Hepatocyte (in vitro differentiated cells): ENCODE results near the gene ANO6. TPM values are rescaled to one million over a fixed set of nuclear protein-coding genes. Genes with fewer than 3 reads are reported as not detected.

Experiments
- DNase-seq: peaks from one replicate; pipeline ENCODE4 v3.0.0-alpha.2; 2016; ENCODE audit warnings: low spot score
- H2AFZ ChIP-seq: fragments of 200-600 bp; sonication (generic); 2 replicates; pipeline ENCODE4 v1.6.0; 2016; ENCODE audit warnings: antibody characterized with exemption, mild to moderate bottlenecking
- H3K27ac ChIP-seq: fragments of 200-600 bp; sonication (generic); 2 replicates; pipeline ENCODE4 v1.5.1; 2016; ENCODE audit warnings: mild to moderate bottlenecking
- H3K27me3 ChIP-seq: fragments of 200-600 bp; sonication (generic); 2 replicates; pipeline ENCODE4 v1.6.1; 2016
- H3K36me3 ChIP-seq: fragments of 200-600 bp; sonication (generic); replicated peaks from 2 replicates; pipeline ENCODE4 v1.5.1; 2016; ENCODE audit warnings: low read depth; ENCODE audit not compliant: insufficient read depth
- H3K4me1 ChIP-seq: fragments of 200-600 bp; sonication (generic); 2 replicates; pipeline ENCODE4 v1.5.1; 2016; ENCODE audit warnings: mild to moderate bottlenecking, moderate library complexity; ENCODE audit not compliant: insufficient read depth
- H3K4me2 ChIP-seq: fragments of 200-600 bp; sonication (generic); 2 replicates; pipeline ENCODE4 v1.6.0; 2016
- H3K4me3 ChIP-seq: fragments of 200-600 bp; sonication (generic); 2 replicates; pipeline ENCODE4 v1.5.1; 2016; ENCODE audit warnings: mild to moderate bottlenecking
- H3K79me2 ChIP-seq: fragments of 200-600 bp; sonication (generic); 2 replicates; pipeline ENCODE4 v1.6.0; 2017; ENCODE audit warnings: mild to moderate bottlenecking
- H3K9me2 ChIP-seq: fragments of 200-600 bp; sonication (generic); replicated peaks from 2 replicates; pipeline ENCODE4 v1.6.0; 2017; ENCODE audit warnings: mild to moderate bottlenecking; ENCODE audit not compliant: insufficient read depth
- H3K9me3 ChIP-seq: fragments of 200-600 bp; sonication (generic); 2 replicates; pipeline ENCODE4 v1.5.1; 2016; ENCODE audit warnings: low read depth, mild to moderate bottlenecking
- H4K20me1 ChIP-seq: fragments of 200-600 bp; sonication (generic); 2 replicates; pipeline ENCODE4 v1.6.0; 2016; ENCODE audit warnings: mild to moderate bottlenecking; ENCODE audit not compliant: insufficient read depth, poor library complexity, severe bottlenecking
- EZH2 ChIP-seq: fragments of 200-600 bp; sonication (generic); IDR thresholded peaks from 2 replicates; pipeline ENCODE4 v1.6.1; 2016; ENCODE audit warnings: antibody characterized with exemption, mild to moderate bottlenecking, borderline replicate concordance
- EZH2phosphoT487 ChIP-seq: fragments of 200-600 bp; sonication (generic); IDR thresholded peaks from one replicate; pipeline ENCODE4 v1.6.1; 2018; ENCODE audit warnings: antibody characterized with exemption, mild to moderate bottlenecking, low read depth, moderate library complexity; ENCODE audit not compliant: unreplicated experiment, severe bottlenecking
- WGBS: methylation state at CpG from one replicate; pipeline ENCODE4 v1.1.6; 2016; ENCODE audit warnings: low lambda C conversion rate; ENCODE audit errors: missing lambda C conversion rate; 5-methylcytosine and 5-hydroxymethylcytosine counted together
- polyA plus RNA-seq: library from polyadenylated mRNA; unstranded; fragments of >200 nt; fragmentation: Nextera tagmentation; extraction: Ambion mirVana; gene quantifications from 2 replicates; pipeline ENCODE4 v1.2.1, GENCODE V29; 2016
- total RNA-seq: library from RNA; depleted of rRNA; stranded (reverse); fragments of >200 nt; gene quantifications from 2 replicates; pipeline ENCODE4 v1.2.3, GENCODE V29; 2014
- TF ChIP-seq, protein P1 (sequence below): fragments of 200-600 bp; sonication (generic); IDR thresholded peaks from 2 replicates; pipeline ENCODE4 v1.5.1; 2016; ENCODE audit warnings: antibody characterized with exemption, mild to moderate bottlenecking; ENCODE audit not compliant: poor library complexity

The ANO6 gene
- total and polyA plus RNA-seq, 2 experiments from 2014 or later = 50.4 to 82.2 TPM

DNA sequence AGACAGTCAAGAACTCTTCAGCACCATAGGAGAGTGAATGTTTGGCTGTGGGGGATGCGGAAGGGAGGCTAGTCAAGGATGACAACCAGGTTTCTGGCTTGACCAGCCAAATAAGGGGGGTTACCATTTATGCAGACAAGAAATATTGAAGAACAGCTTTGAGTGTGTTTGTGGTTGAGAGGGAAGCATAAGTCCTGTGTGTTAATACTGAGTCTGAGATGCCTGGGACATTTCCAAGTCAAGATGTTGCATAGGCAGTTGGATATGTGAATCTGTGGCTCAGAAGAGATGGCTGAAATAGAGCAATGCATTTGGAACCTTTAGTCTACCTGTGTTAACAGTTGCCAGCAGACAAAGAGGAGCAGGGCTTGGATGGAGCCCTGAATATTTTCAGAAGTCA, 66.1 kb downstream of the ANO6 start:
- H3K27ac ChIP-seq = peak overlapping the region; percentile 82
- H3K4me3 ChIP-seq = no peak overlapping the region
- H3K36me3 ChIP-seq = no peaks in the 10 kb centered on the region
- no peaks in the 10 kb centered on the region for H3K9me3 ChIP-seq
- H3K4me2 ChIP-seq = no peak overlapping the region
- peaks cover 43% of the 10 kb centered on the region for H3K4me1 ChIP-seq
- peaks cover 80% of the 10 kb centered on the region for H3K79me2 ChIP-seq
- H3K27me3 ChIP-seq = no peaks in the 10 kb centered on the region
- TF ChIP-seq EZH2phosphoT487 (no peak), EZH2 (no peak)
- TF ChIP-seq, protein P1, sequence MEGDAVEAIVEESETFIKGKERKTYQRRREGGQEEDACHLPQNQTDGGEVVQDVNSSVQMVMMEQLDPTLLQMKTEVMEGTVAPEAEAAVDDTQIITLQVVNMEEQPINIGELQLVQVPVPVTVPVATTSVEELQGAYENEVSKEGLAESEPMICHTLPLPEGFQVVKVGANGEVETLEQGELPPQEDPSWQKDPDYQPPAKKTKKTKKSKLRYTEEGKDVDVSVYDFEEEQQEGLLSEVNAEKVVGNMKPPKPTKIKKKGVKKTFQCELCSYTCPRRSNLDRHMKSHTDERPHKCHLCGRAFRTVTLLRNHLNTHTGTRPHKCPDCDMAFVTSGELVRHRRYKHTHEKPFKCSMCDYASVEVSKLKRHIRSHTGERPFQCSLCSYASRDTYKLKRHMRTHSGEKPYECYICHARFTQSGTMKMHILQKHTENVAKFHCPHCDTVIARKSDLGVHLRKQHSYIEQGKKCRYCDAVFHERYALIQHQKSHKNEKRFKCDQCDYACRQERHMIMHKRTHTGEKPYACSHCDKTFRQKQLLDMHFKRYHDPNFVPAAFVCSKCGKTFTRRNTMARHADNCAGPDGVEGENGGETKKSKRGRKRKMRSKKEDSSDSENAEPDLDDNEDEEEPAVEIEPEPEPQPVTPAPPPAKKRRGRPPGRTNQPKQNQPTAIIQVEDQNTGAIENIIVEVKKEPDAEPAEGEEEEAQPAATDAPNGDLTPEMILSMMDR = no peak
- 100% methylated on average over 1 of the region's 1 CpG for WGBS
- no peak overlapping the region for H2AFZ ChIP-seq
- DNase-seq = no peak
- no peaks in the 10 kb centered on the region for H4K20me1 ChIP-seq
- H3K9me2 ChIP-seq = no peaks in the 10 kb centered on the region

DNA sequence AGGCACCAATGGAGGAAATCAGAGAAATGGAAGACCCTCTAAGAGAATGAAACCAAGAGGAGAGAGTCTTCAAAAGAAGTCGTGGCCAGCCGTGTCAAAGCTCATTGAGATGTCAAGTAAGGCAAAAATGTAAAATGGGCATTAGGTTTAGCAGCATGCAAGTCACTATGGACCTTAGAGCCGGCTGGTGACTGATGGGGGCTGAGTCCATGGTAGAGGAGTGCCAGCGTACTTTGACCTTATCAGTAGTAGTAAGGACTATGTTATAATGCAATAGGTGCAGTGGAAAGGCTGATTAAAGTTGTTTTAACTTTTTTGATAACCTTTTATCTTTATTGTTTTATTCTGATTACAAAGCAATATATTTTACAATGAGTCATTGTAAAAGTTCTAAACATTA, 66.5 kb downstream of the ANO6 start:
- no peak overlapping the region for H3K4me2 ChIP-seq
- H3K79me2 ChIP-seq = peaks cover 80% of the 10 kb centered on the region
- H3K27me3 ChIP-seq = no peaks in the 10 kb centered on the region
- no peak overlapping the region for H3K4me3 ChIP-seq
- H3K9me2 ChIP-seq = no peaks in the 10 kb centered on the region
- peak overlapping the region; percentile 91 for H3K27ac ChIP-seq
- H2AFZ ChIP-seq = no peak overlapping the region
- H3K9me3 ChIP-seq = no peaks in the 10 kb centered on the region
- WGBS = 81% methylated on average over 4 of the region's 4 CpGs
- peaks cover 43% of the 10 kb centered on the region for H3K4me1 ChIP-seq
- peak; percentile 45 for DNase-seq
- TF ChIP-seq, protein P1 = no peak
- TF ChIP-seq EZH2phosphoT487 (no peak), EZH2 (no peak)
- no peaks in the 10 kb centered on the region for H3K36me3 ChIP-seq
- H4K20me1 ChIP-seq = no peaks in the 10 kb centered on the region

DNA sequence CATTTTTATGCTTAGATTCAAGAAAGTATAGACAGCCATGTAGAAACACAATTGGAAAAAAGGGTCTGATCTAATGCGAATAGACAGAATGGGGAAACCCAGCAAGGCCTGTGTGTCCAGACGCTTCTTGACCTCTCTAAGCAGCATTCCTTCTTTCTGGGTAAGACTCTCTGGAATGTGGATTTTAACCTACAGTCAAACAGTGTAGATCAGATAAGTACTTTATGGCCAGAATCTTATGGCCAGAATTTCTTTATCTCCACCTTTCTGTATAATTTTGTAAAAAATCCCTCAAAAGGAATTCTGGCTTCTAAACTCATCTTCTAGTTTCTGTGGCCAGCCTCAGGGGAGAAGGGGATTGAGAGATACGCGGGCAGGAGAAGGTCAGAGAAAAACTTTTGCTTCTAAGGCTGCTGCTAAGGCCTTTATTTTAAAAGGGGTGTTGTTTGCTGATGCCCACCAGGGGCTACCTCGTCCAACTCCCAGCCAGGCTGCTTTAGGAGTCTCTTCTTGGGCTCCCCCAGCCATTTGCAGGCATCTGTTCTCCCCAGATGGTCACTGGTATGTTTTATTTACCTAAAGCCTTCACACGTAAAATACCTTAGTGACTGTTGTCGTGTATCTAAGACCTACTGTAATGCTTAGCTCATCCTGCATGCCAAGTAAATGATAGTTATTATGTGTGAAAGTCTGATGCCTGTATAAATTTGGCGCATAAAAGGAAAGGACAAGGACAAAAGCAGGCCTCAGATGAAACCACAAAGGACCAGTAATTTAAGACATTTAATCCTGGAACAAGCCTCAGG, 68.4 kb downstream of the ANO6 start:
- peak; percentile 50 for DNase-seq
- H3K27me3 ChIP-seq = no peaks in the 10 kb centered on the region
- no peaks in the 10 kb centered on the region for H3K9me3 ChIP-seq
- H2AFZ ChIP-seq = no peak overlapping the region
- 31% methylated on average over 8 of the region's 8 CpGs for WGBS
- H3K4me1 ChIP-seq = peaks cover 43% of the 10 kb centered on the region
- peak overlapping the region; percentile 91 for H3K27ac ChIP-seq
- H3K36me3 ChIP-seq = no peaks in the 10 kb centered on the region
- H3K9me2 ChIP-seq = no peaks in the 10 kb centered on the region
- TF ChIP-seq, protein P1 = no peak
- TF ChIP-seq EZH2 = no peak
- no peak for TF ChIP-seq EZH2phosphoT487
- no peaks in the 10 kb centered on the region for H4K20me1 ChIP-seq
- H3K79me2 ChIP-seq = peaks cover 80% of the 10 kb centered on the region
- no peak overlapping the region for H3K4me3 ChIP-seq
- peak overlapping the region; percentile 52 for H3K4me2 ChIP-seq
